GM23248 (cell line): ENCODE data around the gene PDSS2. TPM values are rescaled to one million over a fixed set of nuclear protein-coding genes. Genes with fewer than 3 reads are reported as not detected.
A peak's percentile ranks its signal among the peaks of the same experiment; 100 is the strongest.

Experiments used
- DNase-seq: peaks from one replicate; pipeline ENCODE4 v3.0.0-alpha.2; 2015
- H2AFZ ChIP-seq: fragments of 200-600 bp; sonication (generic); 2 replicates; pipeline ENCODE4 v1.6.1; 2016; ENCODE audit warnings: antibody characterized with exemption
- H3F3A ChIP-seq: fragments of 200-600 bp; sonication (generic); 2 replicates; pipeline ENCODE4 v1.6.1; 2016; ENCODE audit warnings: mild to moderate bottlenecking, antibody characterized with exemption, mixed run types; ENCODE audit not compliant: insufficient read depth
- H3K27ac ChIP-seq: fragments of 200-600 bp; sonication (generic); 2 replicates; pipeline ENCODE4 v1.5.1; 2016; ENCODE audit warnings: mild to moderate bottlenecking
- H3K27me3 ChIP-seq: fragments of 200-600 bp; sonication (generic); replicated peaks from 2 replicates; pipeline ENCODE4 v1.6.1; 2016; ENCODE audit warnings: mild to moderate bottlenecking; ENCODE audit not compliant: insufficient read depth
- H3K36me3 ChIP-seq: fragments of 200-600 bp; sonication (generic); 2 replicates; pipeline ENCODE4 v1.6.1; 2016; ENCODE audit warnings: low read depth, mild to moderate bottlenecking
- H3K4me1 ChIP-seq: fragments of 200-600 bp; sonication (generic); 2 replicates; pipeline ENCODE4 v1.6.1; 2016; ENCODE audit warnings: mild to moderate bottlenecking; ENCODE audit not compliant: insufficient read depth
- H3K4me2 ChIP-seq: fragments of 200-600 bp; sonication (generic); one replicate; pipeline ENCODE4 v1.6.1; 2016; ENCODE audit warnings: mild to moderate bottlenecking; ENCODE audit not compliant: unreplicated experiment
- H3K4me3 ChIP-seq: fragments of 200-600 bp; sonication (generic); 2 replicates; pipeline ENCODE4 v1.5.1; 2016; ENCODE audit warnings: mild to moderate bottlenecking
- H3K79me2 ChIP-seq: fragments of 200-600 bp; sonication (generic); 2 replicates; pipeline ENCODE4 v1.6.1; 2016; ENCODE audit warnings: mild to moderate bottlenecking; ENCODE audit not compliant: insufficient read depth
- H3K9ac ChIP-seq: fragments of 200-600 bp; sonication (generic); 2 replicates; pipeline ENCODE4 v1.6.1; 2016; ENCODE audit warnings: mild to moderate bottlenecking
- H3K9me2 ChIP-seq: fragments of 200-600 bp; sonication (generic); 2 replicates; pipeline ENCODE4 v1.6.1; 2016; ENCODE audit warnings: mixed run types, mild to moderate bottlenecking, moderate library complexity; ENCODE audit not compliant: insufficient read depth
- H3K9me3 ChIP-seq: fragments of 200-600 bp; sonication (generic); one replicate; pipeline ENCODE4 v1.6.1; 2017; ENCODE audit warnings: low read depth
- H4K20me1 ChIP-seq: fragments of 200-600 bp; sonication (generic); 2 replicates; pipeline ENCODE4 v1.6.0; 2016; ENCODE audit not compliant: insufficient read depth
- EZH2 ChIP-seq: fragments of 200-600 bp; sonication (generic); IDR thresholded peaks from 2 replicates; pipeline ENCODE4 v1.6.1; 2018; ENCODE audit warnings: antibody characterized with exemption, mild to moderate bottlenecking; ENCODE audit not compliant: insufficient read depth, poor library complexity, severe bottlenecking
- EZH2phosphoT487 ChIP-seq: fragments of 200-600 bp; sonication (generic); IDR thresholded peaks from 2 replicates; pipeline ENCODE4 v1.6.1; 2018; ENCODE audit warnings: antibody characterized with exemption, moderate library complexity, mild to moderate bottlenecking, low read depth; ENCODE audit not compliant: insufficient read depth
- WGBS, 2 experiments: methylation state at CpG; one replicate each; pipeline ENCODE4 v1.1.6; 2015 to 2017; ENCODE audit warnings: low lambda C conversion rate in 2 of 2, low coverage in 1 of 2; ENCODE audit errors: missing lambda C conversion rate in 2 of 2; 5-methylcytosine and 5-hydroxymethylcytosine counted together
- in situ Hi-C: fragments of 300-500 bp; cut with MboI; formaldehyde crosslinking; loops from 2 replicates; pipeline ENCODE4 v1.15.0; 2020
- polyA plus RNA-seq: library from polyadenylated mRNA; unstranded; fragments of >200 nt; fragmentation: Nextera tagmentation; extraction: Ambion mirVana; gene quantifications from 2 replicates; pipeline ENCODE4 v1.2.1, GENCODE V29; 2016
- total RNA-seq: library from RNA; depleted of rRNA; stranded (reverse); fragments of >200 nt; shearing (Covaris generic); gene quantifications from 2 replicates; pipeline ENCODE4 v1.2.3, GENCODE V29; 2014

Gene PDSS2
- total and polyA plus RNA-seq, 2 experiments from 2014 or later, result 9.9 to 10.3 TPM

DNA sequence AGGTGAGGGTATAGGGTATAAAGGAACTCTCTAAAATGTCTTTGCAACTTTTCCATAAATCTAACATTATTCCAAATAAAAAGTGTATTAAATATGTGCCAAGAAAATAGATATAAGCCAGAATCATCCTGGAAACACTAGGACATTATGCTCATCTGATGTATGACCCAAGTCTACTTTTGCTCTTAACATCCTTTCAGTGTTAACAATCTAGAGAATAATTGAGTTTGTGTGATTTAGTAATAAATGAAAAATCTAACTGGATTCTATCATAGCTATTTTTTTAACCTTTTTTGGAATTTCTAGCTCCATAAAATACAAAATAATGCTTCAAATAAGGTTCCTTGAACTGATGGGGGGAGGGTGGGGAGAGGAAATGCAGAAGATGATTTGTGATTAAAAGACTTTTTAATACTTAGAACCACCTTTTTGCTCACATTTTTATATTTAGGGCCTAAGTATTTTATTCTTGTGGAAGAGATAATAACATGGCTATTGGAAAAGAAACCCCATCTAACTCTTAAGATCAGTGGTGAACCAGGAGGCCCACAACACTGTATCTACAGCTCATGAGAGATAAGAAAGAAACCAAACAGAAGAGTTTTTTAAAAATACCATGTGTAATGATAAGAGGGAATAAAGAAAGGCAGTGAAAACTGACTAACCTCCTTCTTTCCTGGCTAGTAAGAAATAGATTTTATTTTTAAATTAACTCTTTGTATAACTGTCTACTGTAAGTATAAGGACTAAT, 68.5 kb downstream of the PDSS2 start:
- in situ Hi-C loops, result no loop called here
- Histone ChIP-seq H3K9me3 (peaks cover 6% of the 10 kb centered on the region), H3K4me3 (no peak overlapping the region), H4K20me1 (no peaks in the 10 kb centered on the region), H3K36me3 (0 out of 2 replicates have a peak, but pooled peaks cover 4% of the 10 kb centered on the region), H3K9me2 (no peaks in the 10 kb centered on the region; the same call in 1 of the 2 replicates), H3K9ac (no peak overlapping the region), H3K27me3 (no peaks in the 10 kb centered on the region), H3K4me2 (no peak overlapping the region), H3K79me2 (no peaks in the 10 kb centered on the region), H3F3A (peaks cover 5% of the 10 kb centered on the region; the same call in 1 of the 2 replicates), H2AFZ (no peak overlapping the region), H3K4me1 (peaks cover 5% of the 10 kb centered on the region; the same call in 1 of the 2 replicates), H3K27ac (no peak overlapping the region)
- no peak for TF ChIP-seq EZH2
- TF ChIP-seq EZH2phosphoT487, result no peak
- no peak for DNase-seq

DNA sequence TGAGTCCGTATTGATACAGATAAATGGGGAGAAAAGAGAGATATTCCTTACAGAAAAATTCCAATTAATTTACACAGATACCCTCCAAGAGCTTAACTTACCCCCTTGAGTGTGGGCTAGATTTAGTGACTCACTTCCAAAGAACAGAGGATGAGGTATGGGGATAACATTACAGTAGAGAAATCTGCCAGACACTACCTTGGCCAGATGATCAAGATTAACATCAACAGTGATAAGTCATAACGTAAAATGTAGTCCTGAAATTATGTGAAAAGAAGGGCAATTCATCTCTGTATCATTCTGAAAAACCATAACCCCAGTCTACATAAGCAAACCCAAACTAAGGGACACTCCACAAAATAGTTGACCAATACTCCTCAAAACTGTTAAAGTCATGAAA, 69.3 kb downstream of the PDSS2 start:
- peaks cover 6% of the 10 kb centered on the region for H3K9me3 ChIP-seq
- no peak overlapping the region for H3K27ac ChIP-seq
- H3K79me2 ChIP-seq, result no peaks in the 10 kb centered on the region
- no peak overlapping the region for H3K4me2 ChIP-seq
- TF ChIP-seq EZH2 (no peak), EZH2phosphoT487 (no peak)
- no peaks in the 10 kb centered on the region for H3K27me3 ChIP-seq
- peaks cover 5% of the 10 kb centered on the region; the same call in 1 of the 2 replicates for H3F3A ChIP-seq
- 96 to 100% methylated on average over 2 of the region's 2 CpGs for WGBS, 2 experiments
- H4K20me1 ChIP-seq, result no peaks in the 10 kb centered on the region
- 0 out of 2 replicates have a peak, but pooled peaks cover 4% of the 10 kb centered on the region for H3K36me3 ChIP-seq
- no peak overlapping the region for H2AFZ ChIP-seq
- in situ Hi-C loops, result no loop called here
- no peaks in the 10 kb centered on the region for H3K9me2 ChIP-seq
- DNase-seq, result no peak
- no peak overlapping the region for H3K4me3 ChIP-seq
- peaks cover 5% of the 10 kb centered on the region; the same call in 1 of the 2 replicates for H3K4me1 ChIP-seq
- H3K9ac ChIP-seq, result no peak overlapping the region

GRCh38 chr6:107386904-107387303, 72.5 kb downstream of the PDSS2 start:
- 88 to 96% methylated on average over 2 of the region's 2 CpGs for WGBS, 2 experiments
- Histone ChIP-seq H3K79me2 (no peaks in the 10 kb centered on the region; the same call in 1 of the 2 replicates), H3K4me3 (no peak overlapping the region), H3K9ac (no peak overlapping the region), H3K4me2 (no peak overlapping the region), H3K36me3 (no peaks in the 10 kb centered on the region), H3K9me2 (no peaks in the 10 kb centered on the region), H3F3A (peaks cover 5% of the 10 kb centered on the region; the same call in 1 of the 2 replicates), H4K20me1 (no peaks in the 10 kb centered on the region), H3K27me3 (no peaks in the 10 kb centered on the region), H2AFZ (no peak overlapping the region), H3K27ac (no peak overlapping the region), H3K9me3 (no peaks in the 10 kb centered on the region), H3K4me1 (peaks cover 5% of the 10 kb centered on the region; the same call in 1 of the 2 replicates)
- TF ChIP-seq EZH2, result no peak
- TF ChIP-seq EZH2phosphoT487, result no peak
- in situ Hi-C loops, result no loop called here
- DNase-seq, result no peak

DNA sequence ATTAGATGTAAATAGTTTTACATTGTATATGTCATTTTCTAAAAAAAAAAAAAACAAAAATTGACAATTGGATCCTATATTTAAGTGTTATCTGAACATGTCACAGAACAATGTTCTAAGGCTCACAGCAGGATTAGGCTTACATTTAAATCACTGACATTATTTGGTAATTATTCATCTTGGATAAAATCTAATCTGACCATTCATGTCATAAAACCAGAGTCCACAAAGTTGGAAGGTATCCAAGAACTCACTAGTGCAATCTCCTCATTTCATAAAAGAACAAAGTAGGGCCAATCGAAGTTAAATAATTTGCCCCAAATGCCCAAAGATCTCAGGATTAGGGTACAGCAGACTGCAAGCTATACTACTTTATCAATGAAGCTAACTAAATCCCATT, 73.0 kb downstream of the PDSS2 start:
- Histone ChIP-seq H3K4me2 (no peak overlapping the region), H3K79me2 (peaks cover 1% of the 10 kb centered on the region), H3K9me2 (no peaks in the 10 kb centered on the region), H3K4me3 (no peak overlapping the region), H3K27ac (no peak overlapping the region), H2AFZ (no peak overlapping the region), H3K27me3 (no peaks in the 10 kb centered on the region), H3K9me3 (no peaks in the 10 kb centered on the region), H3K36me3 (no peaks in the 10 kb centered on the region), H3K4me1 (peaks cover 5% of the 10 kb centered on the region; the same call in 1 of the 2 replicates), H4K20me1 (no peaks in the 10 kb centered on the region), H3F3A (peaks cover 5% of the 10 kb centered on the region; the same call in 1 of the 2 replicates), H3K9ac (no peak overlapping the region)
- DNase-seq, result peak; percentile 27
- in situ Hi-C loops, result no loop called here
- TF ChIP-seq EZH2phosphoT487 (no peak), EZH2 (no peak)
- WGBS, 2 experiments, result 74 to 97% methylated on average over 1 of the region's 1 CpG

DNA sequence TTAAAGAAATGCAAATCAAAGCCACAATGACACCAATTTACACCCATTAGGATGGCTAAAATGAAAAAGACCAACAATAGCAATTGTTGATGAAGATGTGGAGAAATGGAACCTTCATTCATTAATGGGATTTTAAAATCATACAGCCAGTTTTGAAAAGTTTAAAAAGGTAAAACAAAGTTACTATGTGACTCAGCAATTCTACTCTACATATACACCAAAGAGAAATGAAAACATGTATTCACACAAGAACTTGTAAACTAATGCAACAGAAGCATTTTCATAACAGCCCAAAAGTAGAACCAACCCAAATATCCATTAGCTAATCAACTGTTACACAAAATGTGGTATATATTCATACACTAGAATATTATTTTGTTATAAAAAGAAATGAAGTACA, 75.7 kb downstream of the PDSS2 start:
- Histone ChIP-seq H3K27me3 (no peaks in the 10 kb centered on the region), H3K4me3 (no peak overlapping the region), H3K27ac (no peak overlapping the region), H3F3A (peaks cover 5% of the 10 kb centered on the region; the same call in 1 of the 2 replicates), H3K36me3 (no peaks in the 10 kb centered on the region), H3K9ac (no peak overlapping the region), H3K79me2 (peaks cover 7% of the 10 kb centered on the region), H4K20me1 (no peaks in the 10 kb centered on the region), H3K4me2 (no peak overlapping the region), H3K9me3 (no peaks in the 10 kb centered on the region), H3K9me2 (no peaks in the 10 kb centered on the region), H3K4me1 (peaks cover 5% of the 10 kb centered on the region; the same call in 1 of the 2 replicates), H2AFZ (no peak overlapping the region)
- no peak for DNase-seq
- in situ Hi-C loops, result no loop called here
- TF ChIP-seq EZH2 (no peak), EZH2phosphoT487 (no peak)
